Fibroblast of the aortic adventitia (primary cell): ENCODE data around the gene IQSEC1. TPM values are rescaled to one million over a fixed set of nuclear protein-coding genes. Genes with fewer than 3 reads are reported as not detected.

Experiments used
- DNase-seq: peaks from one replicate; pipeline ENCODE4 v3.0.0-alpha.2; 2010; ENCODE audit warnings: low read depth
- H3K4me3 ChIP-seq: 2 replicates; pipeline ENCODE4 v1.5.1; 2011; ENCODE audit warnings: low read depth, mild to moderate bottlenecking, control low read depth, low read length, moderate library complexity
- total RNA-seq: library from RNA; depleted of rRNA; stranded (reverse); fragments of >200 nt; gene quantifications from 2 replicates; pipeline ENCODE4 v1.2.3, GENCODE V29; 2012; ENCODE audit warnings: low replicate concordance
- TF ChIP-seq, protein P1 (sequence below): IDR thresholded peaks from 2 replicates; pipeline ENCODE4 v1.5.1; 2011; ENCODE audit warnings: mild to moderate bottlenecking, low read length, control low read depth, inconsistent platforms; ENCODE audit not compliant: insufficient read depth

IQSEC1 gene
- total RNA-seq, 1 donor = 15.9 TPM

- DNase-seq = no peak
- no peak overlapping the region for H3K4me3 ChIP-seq
- TF ChIP-seq, protein P1, sequence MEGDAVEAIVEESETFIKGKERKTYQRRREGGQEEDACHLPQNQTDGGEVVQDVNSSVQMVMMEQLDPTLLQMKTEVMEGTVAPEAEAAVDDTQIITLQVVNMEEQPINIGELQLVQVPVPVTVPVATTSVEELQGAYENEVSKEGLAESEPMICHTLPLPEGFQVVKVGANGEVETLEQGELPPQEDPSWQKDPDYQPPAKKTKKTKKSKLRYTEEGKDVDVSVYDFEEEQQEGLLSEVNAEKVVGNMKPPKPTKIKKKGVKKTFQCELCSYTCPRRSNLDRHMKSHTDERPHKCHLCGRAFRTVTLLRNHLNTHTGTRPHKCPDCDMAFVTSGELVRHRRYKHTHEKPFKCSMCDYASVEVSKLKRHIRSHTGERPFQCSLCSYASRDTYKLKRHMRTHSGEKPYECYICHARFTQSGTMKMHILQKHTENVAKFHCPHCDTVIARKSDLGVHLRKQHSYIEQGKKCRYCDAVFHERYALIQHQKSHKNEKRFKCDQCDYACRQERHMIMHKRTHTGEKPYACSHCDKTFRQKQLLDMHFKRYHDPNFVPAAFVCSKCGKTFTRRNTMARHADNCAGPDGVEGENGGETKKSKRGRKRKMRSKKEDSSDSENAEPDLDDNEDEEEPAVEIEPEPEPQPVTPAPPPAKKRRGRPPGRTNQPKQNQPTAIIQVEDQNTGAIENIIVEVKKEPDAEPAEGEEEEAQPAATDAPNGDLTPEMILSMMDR = no peak
These were observed 34.4 kb upstream of the IQSEC1 start for GRCh38 chr3:13107661-13108060.

- TF ChIP-seq, protein P1 = no peak
- no peak overlapping the region for H3K4me3 ChIP-seq
- no peak for DNase-seq
These were observed 33.2 kb upstream of the IQSEC1 start for GRCh38 chr3:13106308-13107001.

- TF ChIP-seq, protein P1 = no peak
- no peak overlapping the region for H3K4me3 ChIP-seq
- DNase-seq = no peak
These were observed 32.6 kb upstream of the IQSEC1 start for GRCh38 chr3:13105896-13106250.

GRCh38 chr3:13105181-13105895 lies 32.1 kb upstream of the IQSEC1 start:
- TF ChIP-seq, protein P1 = no peak
- no peak for DNase-seq
- H3K4me3 ChIP-seq = no peak overlapping the region

DNA sequence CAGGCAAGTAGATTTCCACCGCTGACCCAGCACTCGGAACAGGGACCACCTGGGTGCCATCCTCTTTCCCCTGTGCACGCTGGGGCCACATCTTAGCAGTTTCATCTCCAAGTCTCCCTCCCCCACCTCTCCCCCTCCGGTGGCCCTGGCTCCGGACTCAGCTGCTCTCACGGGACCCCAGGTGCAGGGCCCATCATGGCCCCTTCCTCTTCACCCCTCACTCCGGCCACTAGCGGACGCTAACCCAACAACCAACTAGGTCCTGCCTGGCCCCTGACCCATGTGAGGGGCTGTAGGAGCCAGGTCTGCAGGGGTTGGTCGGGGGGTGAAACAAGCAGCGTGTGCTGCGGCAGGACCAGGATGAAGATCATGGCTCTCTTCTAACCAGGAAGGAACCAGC lies 31.3 kb upstream of the IQSEC1 start:
- TF ChIP-seq, protein P1 = no peak
- no peak overlapping the region for H3K4me3 ChIP-seq
- no peak for DNase-seq

DNA sequence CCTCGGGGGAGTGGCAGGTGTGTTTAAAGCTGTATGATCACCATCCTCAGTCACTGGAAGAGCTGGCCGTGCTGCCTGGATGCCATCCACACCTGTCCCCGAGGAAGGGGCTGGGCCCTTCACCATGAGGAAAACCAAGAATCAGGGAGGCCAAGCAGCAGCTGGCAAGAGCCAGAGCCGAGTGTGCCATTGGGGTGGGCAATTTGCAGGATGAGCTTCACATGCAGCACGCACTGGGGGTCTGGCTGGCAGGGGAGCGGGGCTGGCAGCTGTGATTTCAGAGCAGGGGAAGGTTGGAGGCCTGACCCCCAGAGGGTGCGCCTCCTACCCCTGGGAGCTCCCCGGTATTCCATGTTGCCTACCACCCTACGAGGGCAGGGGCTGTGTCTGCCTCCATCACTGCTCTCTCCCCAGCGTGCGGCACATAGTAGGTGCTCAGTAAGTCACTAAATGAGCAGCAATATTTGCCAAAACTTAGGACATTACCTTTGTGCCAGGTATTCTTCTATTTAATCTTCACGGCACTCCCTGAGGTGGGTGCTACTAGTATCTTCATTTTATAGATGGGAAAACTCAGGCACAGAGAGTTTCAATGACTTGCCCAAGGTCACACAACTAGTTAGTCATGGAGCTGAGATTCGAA lies 30.3 kb upstream of the IQSEC1 start:
- TF ChIP-seq, protein P1 = no peak
- H3K4me3 ChIP-seq = no peak overlapping the region
- no peak for DNase-seq
